Stimulated activated CD4-positive, alpha-beta T cell treated with anti-CD3 and anti-CD28 coated beads, Interleukin-12 subunit alpha, Interleukin-12 subunit beta, amount 100 ng/mL, for 24 hours (primary cell): ENCODE results near the gene SYN1.
"Not testable (repeated sequence)": the region's sequence is repeated elsewhere in the genome, so short reads cannot be mapped to it uniquely, and the experiment has no call there.

Source experiments
- DNase-seq, 2 experiments: peaks; one replicate each; pipeline ENCODE4 v3.0.0-alpha.2; 2020; ENCODE audit warnings: low read depth in 2 of 2

The SYN1 gene

DNA sequence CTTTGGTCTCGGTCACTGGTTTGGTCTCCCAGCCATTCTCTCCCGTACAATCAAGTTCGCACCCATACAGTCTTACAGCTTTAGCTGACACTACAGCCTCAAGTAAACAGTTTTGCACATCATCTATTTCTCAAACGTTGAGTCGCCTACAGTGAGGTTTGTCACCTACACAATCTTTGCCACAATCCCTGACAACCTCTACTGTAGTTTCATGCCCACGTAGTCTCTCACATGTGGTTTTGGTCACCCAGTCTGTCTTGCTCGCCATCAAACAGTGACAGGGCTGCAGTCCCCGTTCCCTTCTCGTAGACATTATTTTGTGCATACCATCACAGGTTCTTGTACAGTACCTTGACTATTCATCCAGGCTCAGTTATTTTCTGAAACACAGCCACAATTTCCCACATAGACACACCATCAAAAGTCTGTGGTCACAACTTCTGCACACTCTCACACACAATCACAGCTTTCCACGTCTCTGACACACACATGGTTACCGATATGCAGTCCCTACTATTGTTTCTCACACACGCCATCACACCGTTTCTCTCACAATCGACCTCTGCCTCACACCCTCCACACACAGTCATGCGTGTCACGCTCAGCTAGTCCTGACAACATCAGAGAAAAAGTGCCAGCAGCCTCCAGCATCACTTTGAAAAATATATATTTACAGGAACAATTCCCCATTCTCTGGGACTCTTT, 15.4 kb upstream of the SYN1 start:
- DNase-seq, result no peak

- DNase-seq, result no peak
Observed at GRCh38 chrX:47633689-47634590, 14.3 kb upstream of the SYN1 start.

DNA sequence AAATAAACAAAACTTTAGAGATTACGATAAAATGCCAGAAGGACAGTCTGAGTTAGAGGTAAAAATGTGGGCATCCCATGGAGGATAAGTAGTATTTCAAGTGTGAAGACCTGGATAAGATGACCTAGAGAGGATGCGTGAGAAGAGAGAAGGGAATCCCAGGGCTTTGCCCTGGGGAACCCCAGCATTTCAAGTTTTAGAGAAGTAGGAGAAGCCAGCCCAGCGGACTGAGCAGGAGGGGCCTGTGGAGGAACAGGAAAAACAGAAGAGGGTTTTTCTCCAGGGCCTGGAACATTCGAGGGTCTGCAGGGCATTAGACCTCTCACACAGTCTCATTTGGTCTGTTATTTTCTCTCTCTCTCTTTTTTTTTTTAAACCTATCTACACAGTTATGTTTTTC, 13.0 kb upstream of the SYN1 start:
- DNase-seq, result no peak

DNA sequence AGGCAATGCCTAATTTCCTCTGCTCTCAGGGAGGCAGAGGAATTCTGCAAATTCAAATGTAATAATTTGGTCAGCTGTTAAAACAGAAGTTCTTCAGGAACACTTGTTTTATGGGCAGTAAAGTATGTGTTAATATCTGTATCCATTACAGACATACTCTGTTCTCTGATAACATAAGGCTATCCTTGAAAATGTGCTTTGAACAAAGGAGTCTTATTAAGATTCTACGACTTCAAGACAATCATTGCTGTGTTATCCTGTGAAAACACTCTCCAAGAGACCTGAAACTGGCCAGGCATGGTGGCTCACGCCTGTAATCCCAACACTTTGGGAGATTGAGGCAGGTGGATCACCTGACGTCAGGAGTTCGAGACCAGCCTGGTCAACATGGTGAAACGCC, 12.0 kb upstream of the SYN1 start:
- DNase-seq, result no peak

GRCh38 chrX:47629419-47630200, 10.0 kb upstream of the SYN1 start, which contains the start of gene CFP:
Gene CFP, minus strand, starts transcription at chrX:47629930. Its CDS starts 86 bp downstream, at chrX:47629844.
- DNase-seq, result no peak

GRCh38 chrX:47628982-47629381, 9.3 kb upstream of the SYN1 start:
- no peak for DNase-seq

DNA sequence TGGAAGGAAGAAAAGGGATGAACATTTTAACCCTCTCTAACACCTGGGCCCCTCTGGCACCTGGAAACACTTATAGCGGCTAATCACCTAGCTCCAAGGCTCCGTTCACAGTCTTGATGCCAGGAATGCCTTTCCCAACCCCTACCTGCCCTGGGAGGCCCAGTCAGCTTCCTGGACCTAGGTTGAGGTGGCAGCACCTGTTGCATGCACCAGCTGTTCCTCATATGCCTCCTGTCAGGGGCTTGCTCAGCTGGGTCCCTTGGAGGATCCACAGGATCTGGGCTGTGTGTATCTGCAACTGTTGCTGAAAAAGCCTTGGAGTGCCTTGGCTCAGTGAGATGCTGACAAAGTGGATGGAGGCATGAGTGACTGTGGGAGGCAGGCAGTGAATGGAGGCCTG, 5.7 kb upstream of the SYN1 start:
- DNase-seq, result no peak

GRCh38 chrX:47623540-47624027, 3.9 kb upstream of the SYN1 start:
- DNase-seq, result peak; percentile 7 to 26

DNA sequence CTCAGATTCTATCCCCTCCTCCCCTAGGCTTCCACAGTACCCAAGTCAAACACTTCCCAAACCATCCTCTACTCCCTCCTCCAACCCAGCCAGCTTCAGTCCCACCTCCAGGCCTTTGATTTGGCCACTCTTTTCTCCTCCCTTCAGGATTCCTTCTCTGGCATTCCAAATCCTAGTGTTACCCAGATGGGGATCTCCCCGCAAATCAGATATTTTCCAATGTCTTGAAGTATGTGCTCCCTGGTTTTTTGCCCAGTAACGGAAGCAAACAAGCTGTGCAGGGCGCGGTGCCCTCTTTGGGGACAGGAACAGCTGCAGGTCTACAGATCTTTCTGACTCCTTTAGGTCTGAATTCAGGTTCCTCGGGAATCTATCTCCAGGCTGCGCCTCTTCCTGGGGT, 2.2 kb upstream of the SYN1 start:
- no peak for DNase-seq

GRCh38 chrX:47620303-47620685, 637 bp upstream of the SYN1 start:
- no peak for DNase-seq

GRCh38 chrX:47618923-47619485, 653 bp downstream of the SYN1 start:
- DNase-seq, result no peak

DNA sequence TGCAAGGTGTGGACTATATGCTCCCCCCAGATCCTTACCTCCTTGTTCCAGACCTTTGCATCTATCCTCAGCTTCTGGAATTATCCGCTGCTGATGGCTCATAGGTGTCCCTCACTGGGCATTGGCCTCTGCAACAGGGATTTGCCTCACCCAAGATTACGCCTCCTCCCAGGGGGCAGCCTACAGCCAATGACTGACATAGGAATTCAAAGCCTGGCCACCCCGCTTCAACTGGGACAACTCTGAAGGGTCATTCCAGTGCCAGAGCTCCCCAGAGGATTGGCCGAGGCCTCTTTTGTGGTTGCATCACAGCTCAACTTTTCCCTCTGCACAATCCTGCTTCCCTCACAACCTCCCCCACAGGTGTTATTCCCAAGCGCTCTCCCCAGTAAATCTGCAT, 5.0 kb downstream of the SYN1 start:
- DNase-seq, result no peak

GRCh38 chrX:47613082-47613481, 6.6 kb downstream of the SYN1 start:
- DNase-seq, result no peak

GRCh38 chrX:47612418-47612817, 7.2 kb downstream of the SYN1 start:
- no peak for DNase-seq

DNA sequence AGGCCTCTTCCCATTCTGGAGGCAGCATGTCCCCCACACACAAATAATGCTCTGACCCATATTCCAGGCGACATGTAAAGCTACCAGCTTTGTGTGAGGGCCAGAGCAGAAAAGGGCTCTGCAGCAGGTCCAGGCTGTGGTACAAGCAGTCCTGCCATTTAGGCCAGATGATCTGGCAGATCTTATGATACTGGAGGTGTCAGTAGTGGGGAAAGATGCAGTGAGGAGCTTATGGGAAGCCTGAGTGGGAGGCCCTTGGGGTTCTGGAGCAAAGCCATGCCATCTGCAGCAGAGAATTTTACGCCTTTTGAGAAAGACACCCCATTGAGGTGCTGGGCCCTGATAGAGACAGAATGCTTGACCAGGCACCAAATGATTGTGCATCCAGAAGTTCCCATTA, 7.7 kb downstream of the SYN1 start:
- no peak for DNase-seq

DNA sequence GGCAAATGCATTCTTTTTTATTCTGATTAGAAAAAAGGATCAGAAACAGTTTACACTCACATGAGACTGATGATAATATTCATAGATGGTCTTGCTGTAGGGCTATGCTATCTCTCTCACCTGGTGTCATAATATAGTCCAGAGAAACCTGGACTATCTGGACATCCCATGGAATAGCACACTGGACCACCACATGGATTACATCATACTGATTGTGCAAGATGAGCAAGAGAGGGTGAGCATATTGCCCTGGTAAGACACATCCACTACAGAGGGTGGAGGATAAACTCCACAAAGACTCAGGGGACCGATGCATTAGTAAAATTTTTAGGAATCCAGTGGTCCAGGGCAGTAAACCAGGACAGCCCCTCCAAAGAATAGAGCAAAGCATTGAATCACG, 8.2 kb downstream of the SYN1 start:
- DNase-seq, result no peak

DNA sequence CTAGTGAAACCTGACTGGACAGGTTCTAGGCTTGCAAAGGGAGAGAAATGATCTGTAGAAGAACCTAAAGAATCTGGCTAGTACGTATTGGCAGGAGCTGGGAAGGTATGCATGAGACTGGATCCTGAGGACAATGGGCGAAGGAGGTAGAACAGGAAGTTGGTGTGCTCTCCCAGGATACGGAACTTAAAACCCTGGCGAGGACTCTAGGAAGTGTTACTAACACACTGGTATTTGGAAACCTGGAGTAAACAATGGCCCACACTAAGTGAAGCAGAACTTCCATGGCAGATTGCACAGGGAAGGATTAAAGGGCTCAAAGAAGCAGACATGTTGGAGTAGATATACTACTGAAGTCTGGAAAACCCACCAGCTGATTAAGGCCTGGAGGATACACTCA, 9.1 kb downstream of the SYN1 start:
- no peak for DNase-seq

DNA sequence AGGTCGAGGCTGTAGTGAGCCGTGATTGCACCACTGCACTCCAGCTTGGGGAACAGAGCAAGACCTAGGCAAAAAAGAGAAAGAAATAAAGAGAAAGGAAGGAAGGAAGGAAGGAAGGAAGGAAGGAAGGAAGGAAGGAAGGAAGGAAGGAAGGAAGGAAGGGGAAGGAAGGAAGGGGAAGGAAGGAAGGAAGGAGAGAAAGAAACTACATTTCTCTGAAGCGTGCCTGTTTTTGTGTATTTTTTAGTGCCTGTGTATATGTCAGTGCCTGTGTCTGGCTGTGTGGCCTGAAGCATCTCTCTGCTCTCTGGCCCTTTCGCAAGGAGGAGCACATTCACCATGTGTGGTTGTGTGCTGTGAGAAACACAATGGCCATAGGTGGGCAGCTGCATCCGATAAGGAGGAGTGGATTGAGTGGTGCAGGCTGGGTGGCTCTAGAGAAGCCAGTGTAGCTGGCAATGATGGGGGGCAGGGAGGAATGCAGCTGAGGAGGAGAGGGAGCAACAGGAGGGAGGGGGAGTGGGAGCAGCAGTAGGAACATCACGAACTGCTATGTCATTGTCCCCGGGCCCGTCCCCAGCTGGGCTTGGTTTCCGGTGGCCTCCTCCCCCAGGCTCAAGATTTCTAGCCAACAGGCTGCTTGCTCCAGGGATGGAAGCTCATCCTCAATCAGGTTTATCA, 11.4 kb downstream of the SYN1 start:
- no peak for DNase-seq

- no peak for DNase-seq
Observed at GRCh38 chrX:47607091-47607490, 12.6 kb downstream of the SYN1 start.

GRCh38 chrX:47605024-47605423, 14.6 kb downstream of the SYN1 start:
- DNase-seq, result no peak

DNA sequence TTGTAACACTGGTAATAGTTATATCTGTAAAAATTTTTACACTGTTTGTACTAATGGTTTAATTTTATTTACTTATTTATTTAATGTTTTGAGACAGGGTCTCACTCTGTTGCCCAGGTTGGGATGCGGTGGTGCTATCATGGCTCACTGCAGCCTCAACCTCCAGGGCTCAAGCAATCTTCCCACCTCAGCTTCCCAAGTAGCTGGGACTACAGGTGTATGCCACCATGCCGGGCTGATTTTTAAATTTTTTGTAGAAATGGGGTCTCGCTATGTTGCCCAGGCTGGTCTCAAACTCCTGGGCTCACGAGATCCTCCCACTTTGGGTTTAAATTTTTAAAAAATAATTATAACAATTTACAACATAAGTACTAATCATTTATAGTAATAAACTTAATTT, 16.5 kb downstream of the SYN1 start:
- not testable (repeated sequence) for DNase-seq
